Measurements from ENCODE around the gene LEF1. TPM values are rescaled to one million over a fixed set of nuclear protein-coding genes. Genes with fewer than 3 reads are reported as not detected.

LEF1 gene
- total and polyA plus RNA-seq, 2 experiments from 2014 or later, result 0.50 to 0.73 TPM

- Histone ChIP-seq H3K9me2 (ENCODE audit: insufficient read depth) (no peaks in the 10 kb centered on the region), H3K4me1 (ENCODE audit: insufficient read depth) (peaks cover 2% of the 10 kb centered on the region; the same call in 1 of the 2 replicates), H3K4me2 (no peak overlapping the region), H3K27ac (ENCODE audit: low read depth) (no peak overlapping the region), H3K27me3 (ENCODE audit: insufficient read depth) (no peaks in the 10 kb centered on the region), H2AFZ (no peak overlapping the region), H3K36me3 (ENCODE audit: insufficient read depth) (no peaks in the 10 kb centered on the region), H3K4me3 (no peak overlapping the region), H3K79me2 (replicated peaks; ENCODE audit: insufficient read depth) (no peaks in the 10 kb centered on the region), H3F3A (replicated peaks; ENCODE audit: low read depth) (no peaks in the 10 kb centered on the region), H4K20me1 (replicated peaks; ENCODE audit: insufficient read depth) (no peaks in the 10 kb centered on the region)
- peaks cover 4% of the 10 kb centered on the region for H3K4me1 Mint-ChIP-seq
- H3K27ac Mint-ChIP-seq, result no peak overlapping the region
- ATAC-seq (no peak), DNase-seq (ENCODE audit: low spot score) (no peak)
- no peaks in the 10 kb centered on the region for H3K27me3 Mint-ChIP-seq (ENCODE audit: insufficient read depth, low read depth, poor library complexity)
- TF ChIP-seq NANOG (IDR thresholded peaks at IDR 0.05; ENCODE audit: borderline replicate concordance), result no peak
- TF ChIP-seq, protein P1, sequence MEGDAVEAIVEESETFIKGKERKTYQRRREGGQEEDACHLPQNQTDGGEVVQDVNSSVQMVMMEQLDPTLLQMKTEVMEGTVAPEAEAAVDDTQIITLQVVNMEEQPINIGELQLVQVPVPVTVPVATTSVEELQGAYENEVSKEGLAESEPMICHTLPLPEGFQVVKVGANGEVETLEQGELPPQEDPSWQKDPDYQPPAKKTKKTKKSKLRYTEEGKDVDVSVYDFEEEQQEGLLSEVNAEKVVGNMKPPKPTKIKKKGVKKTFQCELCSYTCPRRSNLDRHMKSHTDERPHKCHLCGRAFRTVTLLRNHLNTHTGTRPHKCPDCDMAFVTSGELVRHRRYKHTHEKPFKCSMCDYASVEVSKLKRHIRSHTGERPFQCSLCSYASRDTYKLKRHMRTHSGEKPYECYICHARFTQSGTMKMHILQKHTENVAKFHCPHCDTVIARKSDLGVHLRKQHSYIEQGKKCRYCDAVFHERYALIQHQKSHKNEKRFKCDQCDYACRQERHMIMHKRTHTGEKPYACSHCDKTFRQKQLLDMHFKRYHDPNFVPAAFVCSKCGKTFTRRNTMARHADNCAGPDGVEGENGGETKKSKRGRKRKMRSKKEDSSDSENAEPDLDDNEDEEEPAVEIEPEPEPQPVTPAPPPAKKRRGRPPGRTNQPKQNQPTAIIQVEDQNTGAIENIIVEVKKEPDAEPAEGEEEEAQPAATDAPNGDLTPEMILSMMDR (conservative IDR thresholded peaks at IDR 0.05; ENCODE audit: low read depth in 2 of 2), result no peak
- TF ChIP-seq CREB1 (CRISPR knock-in tag; IDR thresholded peaks at IDR 0.05; ENCODE audit: low read depth), result no peak
- no peak for TF ChIP-seq EZH2phosphoT487 (IDR thresholded peaks at IDR 0.05; ENCODE audit: unreplicated experiment)
- TF ChIP-seq POLR2AphosphoS5 (IDR thresholded peaks at IDR 0.05; ENCODE audit: low read depth), result no peak
- TF ChIP-seq, protein P2, sequence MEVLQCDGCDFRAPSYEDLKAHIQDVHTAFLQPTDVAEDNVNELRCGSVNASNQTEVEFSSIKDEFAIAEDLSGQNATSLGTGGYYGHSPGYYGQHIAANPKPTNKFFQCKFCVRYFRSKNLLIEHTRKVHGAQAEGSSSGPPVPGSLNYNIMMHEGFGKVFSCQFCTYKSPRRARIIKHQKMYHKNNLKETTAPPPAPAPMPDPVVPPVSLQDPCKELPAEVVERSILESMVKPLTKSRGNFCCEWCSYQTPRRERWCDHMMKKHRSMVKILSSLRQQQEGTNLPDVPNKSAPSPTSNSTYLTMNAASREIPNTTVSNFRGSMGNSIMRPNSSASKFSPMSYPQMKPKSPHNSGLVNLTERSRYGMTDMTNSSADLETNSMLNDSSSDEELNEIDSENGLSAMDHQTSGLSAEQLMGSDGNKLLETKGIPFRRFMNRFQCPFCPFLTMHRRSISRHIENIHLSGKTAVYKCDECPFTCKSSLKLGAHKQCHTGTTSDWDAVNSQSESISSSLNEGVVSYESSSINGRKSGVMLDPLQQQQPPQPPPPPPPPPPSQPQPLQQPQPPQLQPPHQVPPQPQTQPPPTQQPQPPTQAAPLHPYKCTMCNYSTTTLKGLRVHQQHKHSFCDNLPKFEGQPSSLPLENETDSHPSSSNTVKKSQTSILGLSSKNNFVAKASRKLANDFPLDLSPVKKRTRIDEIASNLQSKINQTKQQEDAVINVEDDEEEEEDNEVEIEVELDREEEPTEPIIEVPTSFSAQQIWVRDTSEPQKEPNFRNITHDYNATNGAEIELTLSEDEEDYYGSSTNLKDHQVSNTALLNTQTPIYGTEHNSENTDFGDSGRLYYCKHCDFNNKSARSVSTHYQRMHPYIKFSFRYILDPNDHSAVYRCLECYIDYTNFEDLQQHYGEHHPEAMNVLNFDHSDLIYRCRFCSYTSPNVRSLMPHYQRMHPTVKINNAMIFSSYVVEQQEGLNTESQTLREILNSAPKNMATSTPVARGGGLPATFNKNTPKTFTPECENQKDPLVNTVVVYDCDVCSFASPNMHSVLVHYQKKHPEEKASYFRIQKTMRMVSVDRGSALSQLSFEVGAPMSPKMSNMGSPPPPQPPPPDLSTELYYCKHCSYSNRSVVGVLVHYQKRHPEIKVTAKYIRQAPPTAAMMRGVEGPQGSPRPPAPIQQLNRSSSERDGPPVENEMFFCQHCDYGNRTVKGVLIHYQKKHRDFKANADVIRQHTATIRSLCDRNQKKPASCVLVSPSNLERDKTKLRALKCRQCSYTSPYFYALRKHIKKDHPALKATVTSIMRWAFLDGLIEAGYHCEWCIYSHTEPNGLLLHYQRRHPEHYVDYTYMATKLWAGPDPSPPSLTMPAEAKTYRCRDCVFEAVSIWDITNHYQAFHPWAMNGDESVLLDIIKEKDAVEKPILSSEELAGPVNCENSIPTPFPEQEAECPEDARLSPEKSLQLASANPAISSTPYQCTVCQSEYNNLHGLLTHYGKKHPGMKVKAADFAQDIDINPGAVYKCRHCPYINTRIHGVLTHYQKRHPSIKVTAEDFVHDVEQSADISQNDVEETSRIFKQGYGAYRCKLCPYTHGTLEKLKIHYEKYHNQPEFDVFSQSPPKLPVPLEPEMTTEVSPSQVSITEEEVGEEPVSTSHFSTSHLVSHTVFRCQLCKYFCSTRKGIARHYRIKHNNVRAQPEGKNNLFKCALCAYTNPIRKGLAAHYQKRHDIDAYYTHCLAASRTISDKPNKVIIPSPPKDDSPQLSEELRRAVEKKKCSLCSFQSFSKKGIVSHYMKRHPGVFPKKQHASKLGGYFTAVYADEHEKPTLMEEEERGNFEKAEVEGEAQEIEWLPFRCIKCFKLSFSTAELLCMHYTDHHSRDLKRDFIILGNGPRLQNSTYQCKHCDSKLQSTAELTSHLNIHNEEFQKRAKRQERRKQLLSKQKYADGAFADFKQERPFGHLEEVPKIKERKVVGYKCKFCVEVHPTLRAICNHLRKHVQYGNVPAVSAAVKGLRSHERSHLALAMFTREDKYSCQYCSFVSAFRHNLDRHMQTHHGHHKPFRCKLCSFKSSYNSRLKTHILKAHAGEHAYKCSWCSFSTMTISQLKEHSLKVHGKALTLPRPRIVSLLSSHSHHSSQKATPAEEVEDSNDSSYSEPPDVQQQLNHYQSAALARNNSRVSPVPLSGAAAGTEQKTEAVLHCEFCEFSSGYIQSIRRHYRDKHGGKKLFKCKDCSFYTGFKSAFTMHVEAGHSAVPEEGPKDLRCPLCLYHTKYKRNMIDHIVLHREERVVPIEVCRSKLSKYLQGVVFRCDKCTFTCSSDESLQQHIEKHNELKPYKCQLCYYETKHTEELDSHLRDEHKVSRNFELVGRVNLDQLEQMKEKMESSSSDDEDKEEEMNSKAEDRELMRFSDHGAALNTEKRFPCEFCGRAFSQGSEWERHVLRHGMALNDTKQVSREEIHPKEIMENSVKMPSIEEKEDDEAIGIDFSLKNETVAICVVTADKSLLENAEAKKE (CRISPR knock-in tag; IDR thresholded peaks at IDR 0.05), result no peak
- no peak for TF ChIP-seq EZH2 (IDR thresholded peaks at IDR 0.05; ENCODE audit: low read depth, unreplicated experiment)
- TF ChIP-seq ZNF331 (CRISPR knock-in tag; IDR thresholded peaks at IDR 0.05; ENCODE audit: low read depth), result no peak
- no peak for TF ChIP-seq STAT1 (IDR thresholded peaks at IDR 0.05; ENCODE audit: unreplicated experiment)
- TF ChIP-seq JUNB (IDR thresholded peaks at IDR 0.05; ENCODE audit: unreplicated experiment), result no peak
- TF ChIP-seq, protein P3, sequence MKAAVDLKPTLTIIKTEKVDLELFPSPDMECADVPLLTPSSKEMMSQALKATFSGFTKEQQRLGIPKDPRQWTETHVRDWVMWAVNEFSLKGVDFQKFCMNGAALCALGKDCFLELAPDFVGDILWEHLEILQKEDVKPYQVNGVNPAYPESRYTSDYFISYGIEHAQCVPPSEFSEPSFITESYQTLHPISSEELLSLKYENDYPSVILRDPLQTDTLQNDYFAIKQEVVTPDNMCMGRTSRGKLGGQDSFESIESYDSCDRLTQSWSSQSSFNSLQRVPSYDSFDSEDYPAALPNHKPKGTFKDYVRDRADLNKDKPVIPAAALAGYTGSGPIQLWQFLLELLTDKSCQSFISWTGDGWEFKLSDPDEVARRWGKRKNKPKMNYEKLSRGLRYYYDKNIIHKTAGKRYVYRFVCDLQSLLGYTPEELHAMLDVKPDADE (IDR thresholded peaks at IDR 0.05), result no peak
- no peaks in the 10 kb centered on the region for H3K36me3 Mint-ChIP-seq (ENCODE audit: low read depth)
- H3K9me3 Mint-ChIP-seq, result no peaks in the 10 kb centered on the region
- no peak overlapping the region for H3K4me3 Mint-ChIP-seq
Observed at GRCh38 chr4:108201774-108202173, 33.0 kb upstream of the LEF1 start.

Data from GM23338 (cell line).